SKM-1 treated with dmso at 0.1 percent for 144 hours (cell line): ENCODE measurements around the gene CEP55.

ENCODE experiments used
- DNase-seq: peaks from one replicate; lab custom pipeline; 2025; ENCODE audit not compliant: unreplicated experiment; lab: John Stamatoyannopoulos, UW

Gene CEP55

GRCh38 chr10:93468461-93469213 is 27.8 kb upstream of the CEP55 start:
- DNase-seq = no peak

DNA sequence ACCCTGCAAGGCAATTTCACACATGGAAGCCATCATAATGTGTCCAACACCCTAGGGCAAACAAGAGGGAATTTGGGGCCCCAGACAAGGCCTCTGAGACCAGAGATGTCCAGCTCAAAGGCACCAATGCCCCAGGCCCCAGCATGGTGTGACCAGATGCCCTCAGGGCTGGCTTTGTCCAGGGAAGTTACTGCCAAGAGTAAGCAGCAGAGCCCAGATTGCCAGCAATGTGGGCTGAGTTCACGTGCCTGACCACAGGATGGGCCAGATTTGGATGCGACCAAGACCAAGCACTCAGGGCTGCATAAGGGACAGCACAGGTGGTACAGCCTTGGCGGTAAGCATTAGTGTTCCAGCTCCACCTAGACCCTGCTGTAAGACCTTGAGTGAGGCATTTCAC is 27.0 kb upstream of the CEP55 start:
- no peak for DNase-seq

- DNase-seq = no peak
Measured at GRCh38 chr10:93471110-93471651, 25.2 kb upstream of the CEP55 start.

DNA sequence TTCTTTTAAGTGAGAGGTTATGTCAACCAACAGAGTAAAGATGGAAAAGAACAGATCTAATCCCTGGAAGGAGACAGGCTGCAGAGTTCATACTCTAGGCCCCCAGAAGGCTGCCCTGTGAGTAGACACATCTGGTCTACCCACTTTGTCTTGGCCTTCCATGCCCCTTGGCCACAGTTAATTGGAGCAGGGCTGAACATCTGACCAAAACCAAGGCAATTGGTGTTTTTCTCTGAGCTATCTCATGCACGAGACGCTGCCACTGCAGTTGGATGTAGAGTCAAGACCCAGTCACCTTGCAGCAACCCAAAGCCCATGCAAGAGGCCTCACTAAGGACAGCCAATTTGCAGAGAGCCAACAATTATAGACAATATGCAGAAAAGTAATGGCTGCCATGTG is 23.3 kb upstream of the CEP55 start:
- no peak for DNase-seq

- DNase-seq = no peak
Measured at GRCh38 chr10:93473804-93474472, 22.5 kb upstream of the CEP55 start.

- no peak for DNase-seq
Measured at GRCh38 chr10:93475227-93475626, 21.2 kb upstream of the CEP55 start.

DNA sequence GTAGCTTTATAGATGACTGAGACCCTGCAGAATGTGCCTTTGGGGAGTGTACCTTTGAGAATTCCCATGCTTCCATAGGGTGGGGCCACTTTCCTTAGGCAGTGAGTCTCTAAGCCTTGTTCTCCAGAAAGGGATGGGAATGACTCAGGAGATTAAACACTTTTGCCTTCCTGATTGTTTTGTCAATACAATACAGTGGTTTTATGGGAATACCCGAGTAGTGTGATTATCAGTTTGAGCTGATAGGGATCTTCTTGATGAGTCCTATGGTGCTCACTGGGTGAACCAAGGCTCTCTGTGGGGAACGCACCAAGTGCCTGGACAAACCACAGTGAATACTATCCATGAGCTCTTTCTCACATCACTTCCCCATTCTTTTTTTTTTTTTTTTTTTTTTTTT is 20.5 kb upstream of the CEP55 start:
- DNase-seq = no peak

DNA sequence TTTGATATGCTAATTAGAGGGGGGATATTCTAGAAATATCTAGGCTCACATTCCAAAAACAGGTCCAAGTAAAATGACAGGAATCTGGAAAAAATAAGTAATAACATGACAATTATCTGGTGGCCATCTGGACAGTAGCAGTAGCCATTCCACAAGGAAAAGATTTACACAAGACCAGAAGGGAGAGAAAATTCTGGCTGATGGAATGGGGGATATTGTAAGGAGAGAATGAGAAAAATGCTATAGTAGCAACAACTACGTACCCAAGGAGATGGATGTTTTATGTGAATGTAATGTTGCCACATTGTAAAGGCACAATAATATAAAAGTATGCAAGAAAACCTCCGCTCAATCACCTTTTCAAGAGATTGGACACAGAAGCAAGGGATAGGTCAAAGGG is 19.7 kb upstream of the CEP55 start:
- DNase-seq = no peak

GRCh38 chr10:93478873-93479272 is 17.5 kb upstream of the CEP55 start:
- no peak for DNase-seq

DNA sequence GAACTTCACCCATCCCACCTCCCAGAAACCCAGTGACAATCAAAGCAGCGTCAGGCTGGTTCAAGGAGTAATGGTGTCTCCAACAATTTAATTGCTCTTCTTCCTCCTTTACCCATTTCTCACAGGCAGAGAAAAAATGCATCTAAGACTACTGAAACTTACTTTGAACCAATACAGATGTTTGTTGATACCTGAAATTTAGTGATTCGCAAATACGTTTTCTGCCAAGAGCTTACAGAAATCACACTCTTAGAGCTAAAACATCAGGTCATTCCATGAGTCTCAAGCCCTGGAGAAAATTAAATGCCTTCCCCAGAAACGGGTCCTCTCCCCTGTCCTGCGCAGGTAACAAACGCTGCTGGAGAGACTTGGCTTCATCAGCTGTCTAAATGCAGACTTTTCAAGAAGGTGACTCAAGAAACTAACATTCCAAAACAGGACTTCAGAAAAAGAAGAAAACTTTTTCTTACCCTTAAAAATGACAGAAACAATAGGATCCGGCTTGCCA is 14.7 kb upstream of the CEP55 start:
- DNase-seq = no peak

GRCh38 chr10:93482145-93482834 is 14.1 kb upstream of the CEP55 start, which contains the start of gene MYOF:
Gene MYOF (minus strand): TSS chr10:93482334. CDS start chr10:93482194, 140 bp downstream.
- peak; percentile 79 for DNase-seq

- DNase-seq = no peak
Measured at GRCh38 chr10:93485690-93486089, 10.7 kb upstream of the CEP55 start.

- no peak for DNase-seq
Measured at GRCh38 chr10:93488956-93489528, 7.4 kb upstream of the CEP55 start.

DNA sequence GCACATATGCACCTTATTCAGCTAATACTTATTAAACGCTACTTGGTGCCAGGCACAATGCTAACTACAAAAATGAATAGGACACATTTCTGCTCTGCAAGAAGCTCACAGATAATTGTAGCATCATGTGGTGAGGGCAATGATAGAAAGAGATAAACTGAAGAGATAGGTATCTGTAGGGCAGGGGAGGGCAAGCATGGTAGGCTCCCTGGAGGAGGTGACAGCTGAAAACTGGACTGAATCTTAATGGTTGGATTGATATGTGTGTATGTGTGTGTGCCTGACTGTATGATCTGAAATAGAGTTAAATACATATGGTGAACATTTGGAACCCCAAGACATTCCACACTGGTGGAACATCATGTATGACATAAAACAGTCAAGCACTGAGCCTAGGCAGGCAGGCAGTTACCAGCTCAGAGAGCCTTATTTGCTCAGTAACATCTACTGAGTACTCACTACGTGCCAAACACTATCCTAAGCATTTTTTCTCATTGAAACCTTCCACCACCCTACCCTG is 4.8 kb upstream of the CEP55 start:
- DNase-seq = no peak

DNA sequence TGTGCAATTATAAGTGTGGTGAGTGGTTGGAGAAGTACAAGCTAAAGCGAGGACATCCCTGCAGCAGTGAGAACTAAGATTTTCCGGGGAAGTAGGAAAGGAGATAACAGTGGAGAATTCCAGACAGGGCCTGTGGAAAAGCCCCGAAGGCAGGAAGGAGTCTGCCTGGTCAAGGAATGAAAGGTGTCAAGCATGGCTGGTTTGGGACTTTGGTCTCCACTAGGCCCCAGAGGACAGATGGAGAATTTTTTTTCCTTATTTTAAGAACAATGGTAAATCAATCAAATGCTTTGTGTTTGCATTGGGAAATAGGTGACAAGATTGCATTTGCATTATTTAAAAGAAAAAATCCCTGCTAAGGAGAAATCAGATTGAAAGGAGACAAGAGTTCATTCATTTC is 3.2 kb upstream of the CEP55 start:
- DNase-seq = no peak

DNA sequence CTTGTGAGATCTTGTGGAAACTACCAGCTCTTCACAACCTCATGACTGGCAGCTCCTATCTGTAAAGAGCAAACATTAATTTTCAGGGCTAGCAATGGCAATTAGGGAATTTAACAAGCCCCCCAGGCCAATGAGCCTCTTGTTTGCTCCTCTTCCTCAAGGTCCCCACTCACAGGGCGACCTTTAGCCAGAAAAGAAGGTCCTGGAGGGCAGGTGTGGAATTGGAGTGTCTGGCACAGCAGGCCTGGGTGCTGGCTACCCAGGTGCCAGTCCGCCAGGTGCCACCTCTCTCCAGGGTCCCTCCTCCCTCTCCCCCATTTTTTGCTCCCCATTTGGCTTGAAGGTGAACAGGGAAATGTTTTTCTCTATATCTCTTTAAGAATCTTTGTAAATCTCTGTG is 1.9 kb upstream of the CEP55 start:
- no peak for DNase-seq

- no peak for DNase-seq
Measured at GRCh38 chr10:93495654-93496321, 624 bp upstream of the CEP55 start.

- DNase-seq = no peak
Measured at GRCh38 chr10:93498166-93498565, 1.8 kb downstream of the CEP55 start.

GRCh38 chr10:93501650-93502049 is 5.2 kb downstream of the CEP55 start:
- DNase-seq = no peak

DNA sequence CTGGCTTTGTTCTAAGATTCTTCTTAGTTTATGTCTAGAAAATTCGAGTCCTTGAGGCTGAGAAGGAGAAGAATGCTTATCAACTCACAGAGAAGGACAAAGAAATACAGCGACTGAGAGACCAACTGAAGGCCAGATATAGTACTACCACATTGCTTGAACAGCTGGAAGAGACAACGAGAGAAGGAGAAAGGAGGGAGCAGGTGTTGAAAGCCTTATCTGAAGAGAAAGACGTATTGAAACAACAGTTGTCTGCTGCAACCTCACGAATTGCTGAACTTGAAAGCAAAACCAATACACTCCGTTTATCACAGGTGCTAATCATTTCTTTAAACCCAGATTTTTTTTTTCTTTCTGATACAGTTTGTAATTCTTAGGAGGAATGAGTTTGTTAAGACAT is 6.7 kb downstream of the CEP55 start:
- DNase-seq = no peak
